HG02884 (cell line): ENCODE measurements around the gene MKRN2OS.

ENCODE experiments used
- ATAC-seq: cut with Tn5 transposase; IDR thresholded peaks from one replicate; pipeline ENCODE4 v1.9.1; 2021; ENCODE audit warnings: mild to moderate bottlenecking, moderate library complexity; ENCODE audit not compliant: unreplicated experiment

Gene MKRN2OS, protein sequence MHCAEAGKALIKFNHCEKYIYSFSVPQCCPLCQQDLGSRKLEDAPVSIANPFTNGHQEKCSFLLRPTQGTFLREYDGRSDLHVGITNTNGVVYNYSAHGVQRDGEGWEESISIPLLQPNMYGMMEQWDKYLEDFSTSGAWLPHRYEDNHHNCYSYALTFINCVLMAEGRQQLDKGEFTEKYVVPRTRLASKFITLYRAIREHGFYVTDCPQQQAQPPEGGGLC

DNA sequence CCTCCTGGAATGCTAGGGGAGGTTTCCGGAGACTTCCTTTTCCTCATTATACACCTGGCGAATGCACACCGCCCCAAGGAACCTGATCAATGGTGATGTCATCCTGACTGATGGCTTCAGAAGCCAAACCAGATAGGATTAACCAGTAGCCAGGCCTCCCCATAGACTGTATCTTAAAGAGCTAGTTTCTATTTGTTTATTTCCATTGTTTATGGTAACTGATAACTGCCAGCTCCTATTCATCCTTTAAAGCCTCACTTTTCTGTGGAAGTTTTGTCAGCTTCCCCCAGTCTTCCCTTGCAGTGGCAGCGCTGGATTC is at the start of gene MKRN2OS:
Gene MKRN2OS (minus strand): TSS at position 27 of the 319 bp plus-strand sequence. CDS start 35 bp downstream, outside the sequence.
- no peak for ATAC-seq

DNA sequence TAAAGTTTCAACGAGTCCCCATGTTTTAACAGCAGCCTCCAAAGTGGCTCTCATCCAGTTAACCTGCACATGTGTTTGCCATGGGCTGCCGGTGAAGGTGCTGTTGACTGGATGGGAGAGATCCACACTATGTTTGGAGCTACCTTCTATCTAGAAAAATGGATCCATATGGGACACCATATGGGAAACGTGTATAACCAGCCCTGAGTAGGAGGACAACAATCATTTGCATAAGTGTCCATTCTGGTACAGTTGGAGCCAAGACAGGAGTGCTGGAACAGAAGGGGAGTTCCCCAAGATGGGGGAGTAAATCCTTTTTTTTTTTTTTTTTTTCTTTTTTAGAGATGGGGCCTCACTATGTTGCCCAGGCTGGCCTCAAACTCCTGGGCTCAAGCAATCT is 48.2 kb upstream of the MKRN2OS start:
- ATAC-seq = no peak

DNA sequence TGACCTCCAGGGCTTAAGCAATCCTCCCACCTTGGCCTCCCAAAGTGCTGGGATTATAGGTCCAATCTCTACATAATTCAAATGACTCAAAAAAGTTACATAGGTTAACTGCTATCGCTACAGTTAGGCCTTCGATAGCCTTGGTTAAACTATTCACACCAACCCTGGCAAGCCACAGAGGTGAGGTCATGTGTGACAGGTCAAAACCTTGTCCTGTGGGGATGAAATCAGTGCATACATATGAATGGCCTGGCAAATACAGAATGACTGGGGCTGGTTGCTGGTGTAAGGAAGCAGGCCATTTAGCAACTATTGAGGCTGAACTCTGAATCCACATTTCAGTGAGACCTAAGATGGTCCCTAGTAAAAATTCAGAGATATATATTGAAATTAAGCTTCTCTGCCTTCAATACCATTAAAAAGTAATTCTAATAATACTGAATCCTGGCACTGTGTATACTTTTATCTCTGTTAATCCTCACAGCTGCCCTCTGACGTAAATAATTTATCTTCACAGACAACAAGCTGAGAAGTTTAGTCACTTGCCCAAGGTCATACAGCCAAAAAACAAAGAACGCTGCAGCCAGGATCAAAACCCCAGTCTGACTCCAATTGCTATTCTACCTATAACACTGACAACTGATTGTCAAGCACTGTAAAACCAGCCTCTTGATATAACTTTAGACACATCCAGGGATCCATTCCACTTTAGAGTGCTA is 46.9 kb upstream of the MKRN2OS start:
- no peak for ATAC-seq

DNA sequence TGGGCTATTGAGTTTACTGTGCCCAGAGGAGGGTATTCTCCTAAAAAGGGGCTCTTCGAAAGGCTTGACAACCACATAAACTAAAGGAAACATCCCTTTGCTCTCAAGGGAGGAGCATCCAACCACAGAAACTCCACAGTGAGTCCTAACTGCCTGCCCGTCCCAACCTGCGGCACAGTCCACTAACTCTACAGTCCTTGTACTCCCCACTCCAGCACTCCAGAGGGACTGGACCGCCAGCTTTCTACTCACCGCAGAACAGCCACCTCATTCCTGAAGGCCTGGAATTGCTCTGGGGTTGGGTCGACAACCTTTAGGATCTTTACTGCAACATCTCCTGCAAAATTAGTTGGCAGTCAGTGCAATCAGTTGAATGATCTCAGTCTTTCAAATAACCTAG is 46.2 kb upstream of the MKRN2OS start:
- ATAC-seq = no peak

DNA sequence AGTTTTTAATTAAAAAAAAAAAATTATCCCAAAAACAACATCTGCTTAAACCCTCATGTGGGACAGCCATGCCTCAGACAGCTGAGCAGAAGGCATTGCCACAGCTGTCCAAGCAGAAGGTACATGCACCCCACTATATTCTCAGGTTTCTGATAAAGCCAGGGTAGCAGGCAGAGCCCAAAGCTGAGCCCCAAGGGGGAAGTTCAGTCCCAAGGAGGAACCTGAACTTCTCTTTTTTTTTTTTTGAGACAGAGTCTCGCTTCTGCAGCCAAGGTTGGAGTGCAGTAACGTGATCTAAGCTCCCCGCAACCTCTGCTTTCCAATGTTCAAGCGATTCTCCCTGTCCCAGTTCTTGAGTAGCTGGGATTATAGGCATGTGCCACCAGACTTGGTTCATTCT is 44.8 kb upstream of the MKRN2OS start:
- no peak for ATAC-seq

DNA sequence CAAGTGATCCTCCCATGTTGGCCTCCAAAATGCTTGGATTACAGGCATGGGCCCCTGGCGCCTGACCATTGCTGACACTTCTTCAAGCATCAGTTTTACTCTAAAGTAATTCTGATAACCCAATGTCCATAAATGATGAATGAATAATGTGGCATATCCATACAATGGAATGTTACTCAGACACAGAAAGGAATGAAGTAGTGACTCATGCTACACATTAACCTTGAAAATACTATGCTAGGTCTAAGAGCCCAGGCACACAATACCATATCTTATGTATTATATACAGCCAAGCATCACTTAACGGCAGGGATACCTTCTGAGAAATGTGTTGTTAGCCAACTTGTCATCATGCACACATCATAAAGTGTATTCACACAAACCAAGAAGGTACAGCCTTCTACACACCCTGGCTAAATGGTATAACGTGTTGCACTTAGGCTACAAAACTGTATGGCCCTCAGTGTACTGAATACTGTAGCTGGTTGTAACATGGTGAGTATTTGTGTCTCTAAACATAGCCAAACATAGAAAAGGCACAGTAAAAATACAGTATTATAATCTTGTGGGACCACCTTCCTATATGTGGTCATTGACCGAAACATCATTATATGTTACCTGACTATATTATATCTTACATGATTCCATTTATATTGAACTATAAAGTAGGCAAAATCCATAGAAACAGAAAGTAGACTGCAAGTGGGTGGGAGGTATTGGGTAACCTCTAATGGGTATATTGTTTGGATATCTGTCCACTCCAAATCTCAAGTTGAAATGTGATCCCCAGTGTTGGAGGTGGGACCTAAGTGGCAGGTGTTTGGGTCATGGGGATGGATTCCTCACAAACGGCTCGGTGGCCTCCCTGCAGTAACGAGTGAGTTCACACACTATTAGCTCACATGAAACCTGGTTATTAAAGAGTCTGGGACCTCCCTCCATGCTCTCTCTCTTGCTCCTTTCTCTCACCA is 43.0 kb upstream of the MKRN2OS start:
- no peak for ATAC-seq

DNA sequence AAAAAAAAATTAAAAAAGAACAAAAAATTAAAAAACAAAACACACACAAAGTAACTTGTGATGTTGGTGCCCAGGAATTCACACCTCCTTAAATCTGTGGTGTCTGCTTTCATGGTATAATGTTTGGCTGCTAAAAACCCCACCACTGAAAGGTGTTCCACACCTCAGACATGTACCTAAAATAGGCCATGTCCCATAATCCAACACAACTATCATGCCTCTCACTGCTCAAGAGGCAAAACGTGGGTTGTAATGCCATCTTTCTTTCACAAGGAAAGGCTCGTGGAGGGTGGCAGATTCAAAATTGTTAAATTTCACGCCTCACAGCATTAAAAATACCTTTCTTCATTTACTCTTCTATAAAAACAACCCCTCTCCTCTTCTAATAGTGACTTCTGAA is 41.1 kb upstream of the MKRN2OS start:
- no peak for ATAC-seq

DNA sequence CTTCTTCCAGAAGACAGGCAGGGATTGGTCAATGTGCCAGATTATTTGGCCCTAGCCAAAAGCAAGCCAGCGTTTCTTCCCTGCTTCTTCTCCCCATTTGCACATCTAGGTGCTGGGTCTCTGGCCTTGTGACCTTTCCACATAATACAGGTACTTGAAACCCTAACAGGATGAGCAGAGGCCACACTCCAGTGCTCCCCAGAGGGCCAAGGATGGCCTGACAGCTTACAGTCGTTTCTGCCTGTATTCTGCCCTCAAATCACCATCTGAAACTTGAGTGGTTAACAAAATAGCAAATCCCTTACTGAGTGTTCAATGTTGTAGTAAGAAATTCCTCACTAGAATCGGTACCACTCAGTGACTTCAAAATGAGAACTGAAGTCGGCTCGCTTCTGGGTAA is 40.7 kb upstream of the MKRN2OS start:
- no peak for ATAC-seq

DNA sequence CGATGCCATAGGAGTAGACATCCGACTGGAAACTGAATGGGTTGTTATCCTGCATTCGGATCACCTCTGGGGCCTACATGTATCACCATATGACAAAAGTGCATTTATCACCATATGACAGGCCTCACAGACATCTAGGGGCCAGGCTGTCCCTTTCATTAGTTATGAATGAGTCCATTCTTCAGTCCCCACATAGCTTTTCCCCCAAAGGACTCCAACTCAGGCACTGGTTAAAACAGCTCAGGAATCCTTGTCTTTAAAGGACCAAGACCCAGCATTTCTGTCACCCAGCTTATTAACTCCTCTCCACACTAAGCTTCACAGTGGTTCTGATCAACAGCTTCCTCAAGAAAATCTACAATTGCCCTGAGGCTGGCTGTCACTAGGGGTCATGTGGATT is 39.9 kb upstream of the MKRN2OS start:
- ATAC-seq = no peak

DNA sequence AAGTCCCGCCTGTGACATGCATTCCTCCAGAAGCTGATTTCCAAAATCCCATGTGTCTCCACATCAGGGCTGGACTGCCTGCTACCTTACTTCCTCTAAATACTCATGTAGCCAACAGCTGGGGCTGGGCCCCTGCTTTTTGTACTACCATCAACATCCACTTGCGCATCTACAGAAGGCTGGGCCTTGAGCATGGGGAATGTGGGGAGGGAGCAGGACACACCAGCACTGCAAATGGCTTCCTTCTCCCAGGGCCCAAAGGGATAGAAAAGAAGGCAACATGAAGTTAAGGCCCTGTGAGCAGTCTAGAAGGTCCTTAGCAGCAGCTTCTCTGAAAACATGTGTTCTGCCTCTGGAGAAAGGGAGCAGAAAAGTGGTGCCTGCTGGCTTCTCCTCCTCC is 38.8 kb upstream of the MKRN2OS start:
- ATAC-seq = no peak

DNA sequence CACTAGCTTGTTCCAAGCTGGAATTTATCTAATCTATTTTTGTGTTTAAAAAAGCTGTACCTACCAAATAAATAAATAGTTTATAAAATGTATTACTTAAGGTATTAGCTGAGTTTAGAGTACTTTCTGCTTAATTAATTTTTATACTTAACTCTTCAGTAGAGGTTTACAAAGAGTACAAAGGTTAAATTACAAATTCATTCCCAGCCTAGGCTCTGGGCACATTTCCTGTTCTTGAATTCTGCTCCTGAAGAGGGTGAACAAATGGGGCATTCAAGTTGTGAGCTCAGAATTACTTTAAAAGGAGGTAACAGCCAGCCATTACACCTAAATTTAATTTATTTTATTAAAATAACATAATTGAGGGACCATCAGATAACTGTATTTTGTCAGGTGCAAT is 38.0 kb upstream of the MKRN2OS start:
- no peak for ATAC-seq

DNA sequence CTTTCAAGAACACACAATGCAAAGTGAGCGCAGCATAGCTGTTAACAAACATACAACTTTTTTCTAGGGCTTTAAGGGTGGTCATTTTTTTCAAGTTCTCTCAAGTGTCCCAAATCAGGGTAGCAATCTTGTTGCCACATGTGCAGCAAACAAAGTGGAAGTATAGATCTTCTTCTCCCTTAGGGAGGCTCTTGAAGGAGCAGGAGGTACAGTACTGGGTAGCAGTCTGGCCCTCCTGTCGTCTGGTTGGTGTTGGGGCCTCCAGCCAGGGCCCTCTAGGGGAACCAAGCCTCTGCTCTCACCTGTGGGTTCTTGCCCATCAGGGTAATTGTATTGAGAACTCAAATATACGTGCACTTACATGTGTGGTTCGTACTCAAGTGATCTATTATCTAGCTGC is 37.4 kb upstream of the MKRN2OS start:
- ATAC-seq = no peak

DNA sequence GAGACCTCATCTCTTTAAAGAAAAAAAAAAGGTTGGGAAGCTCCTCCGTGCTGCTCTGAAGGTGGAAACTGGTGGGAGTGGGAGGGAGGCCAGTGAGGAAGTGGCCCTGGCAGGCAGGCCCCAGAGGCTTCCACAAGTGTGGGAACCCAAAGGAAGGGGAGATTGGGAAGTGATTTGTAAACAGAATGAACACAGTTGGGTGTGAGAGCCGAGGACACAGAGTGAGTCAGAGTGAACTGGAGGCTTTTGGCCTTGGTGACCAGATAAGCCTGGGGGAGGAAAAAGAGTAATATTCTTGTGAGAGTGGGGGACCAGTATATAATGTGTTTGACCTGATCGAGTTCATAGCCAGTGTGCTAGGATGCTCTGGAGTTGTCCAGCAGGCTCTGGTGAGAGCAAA is 34.6 kb upstream of the MKRN2OS start:
- ATAC-seq = no peak

DNA sequence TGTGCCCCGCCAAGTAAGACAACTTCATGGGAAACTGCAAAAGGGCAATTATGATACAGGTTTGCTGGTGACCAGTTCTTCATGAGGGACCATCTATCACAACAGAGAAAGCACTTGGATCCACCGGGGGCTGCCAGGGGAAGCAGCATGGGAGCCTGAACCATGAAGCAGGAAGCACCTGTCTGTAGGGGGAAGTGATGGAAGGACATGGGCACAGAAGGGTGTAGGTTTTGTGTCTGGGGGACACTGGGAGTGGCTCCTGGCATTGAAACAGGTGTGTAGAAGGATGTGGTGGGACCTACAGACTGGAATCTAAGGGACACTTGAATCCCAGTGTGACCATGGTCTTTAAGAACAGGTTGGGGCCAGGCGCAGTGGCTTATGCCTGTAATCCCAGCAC is 34.2 kb upstream of the MKRN2OS start:
- no peak for ATAC-seq

DNA sequence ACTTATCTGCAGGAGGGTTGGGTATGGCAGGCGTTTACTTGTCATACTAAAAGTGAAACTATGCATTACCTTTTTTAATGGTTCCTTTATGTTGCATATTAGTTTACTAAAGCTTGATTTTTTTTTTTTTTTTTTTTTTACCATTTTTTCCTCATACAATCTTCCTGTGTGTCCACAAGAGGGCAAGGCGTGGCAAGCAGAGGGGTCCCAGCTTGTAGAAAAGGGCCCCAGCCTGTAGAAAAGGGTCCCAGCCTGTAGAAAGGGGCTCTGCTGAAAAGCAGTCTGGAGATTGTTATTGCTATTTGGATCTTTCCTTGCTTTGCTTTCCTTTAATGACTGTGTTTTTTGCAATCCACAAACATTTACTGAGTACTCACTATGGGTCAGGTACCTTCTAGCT is 33.4 kb upstream of the MKRN2OS start:
- ATAC-seq = no peak

DNA sequence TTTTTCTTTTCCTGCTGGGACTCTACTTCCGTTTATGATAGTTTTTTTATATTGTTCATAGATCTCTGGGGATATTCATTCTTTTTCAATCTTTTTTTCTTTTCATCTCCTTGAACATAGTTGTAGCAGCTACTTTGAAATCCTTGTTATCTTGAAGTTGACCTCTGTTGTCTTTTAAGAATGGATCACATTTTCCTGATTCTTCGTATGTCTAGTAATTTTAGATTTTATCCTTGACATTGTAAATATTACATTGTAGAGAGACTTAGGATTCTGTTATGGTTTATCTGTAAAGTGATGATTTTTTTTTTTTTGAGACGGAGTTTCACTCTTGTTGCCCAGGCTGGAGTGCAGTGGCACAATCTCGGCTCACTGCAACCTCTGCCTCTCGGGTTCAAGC is 32.1 kb upstream of the MKRN2OS start:
- ATAC-seq = no peak

DNA sequence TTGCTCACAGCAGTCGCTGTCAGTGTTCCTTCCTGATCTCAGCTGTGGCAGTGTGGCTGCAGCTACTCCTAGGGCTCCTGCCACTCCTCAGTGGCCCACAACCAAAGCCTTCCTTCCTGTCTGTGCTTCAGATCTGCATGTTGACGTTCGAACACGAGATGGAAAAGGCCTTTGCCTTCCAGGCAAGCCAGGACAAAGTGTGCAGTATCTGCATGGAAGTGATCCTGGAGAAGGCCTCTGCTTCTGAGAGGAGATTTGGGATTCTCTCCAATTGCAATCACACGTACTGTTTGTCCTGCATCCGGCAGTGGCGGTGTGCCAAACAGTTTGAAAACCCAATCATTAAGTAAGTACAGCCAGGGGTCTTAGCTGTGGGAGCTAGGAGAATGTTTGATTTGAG is 29.4 kb upstream of the MKRN2OS start:
- ATAC-seq = no peak

DNA sequence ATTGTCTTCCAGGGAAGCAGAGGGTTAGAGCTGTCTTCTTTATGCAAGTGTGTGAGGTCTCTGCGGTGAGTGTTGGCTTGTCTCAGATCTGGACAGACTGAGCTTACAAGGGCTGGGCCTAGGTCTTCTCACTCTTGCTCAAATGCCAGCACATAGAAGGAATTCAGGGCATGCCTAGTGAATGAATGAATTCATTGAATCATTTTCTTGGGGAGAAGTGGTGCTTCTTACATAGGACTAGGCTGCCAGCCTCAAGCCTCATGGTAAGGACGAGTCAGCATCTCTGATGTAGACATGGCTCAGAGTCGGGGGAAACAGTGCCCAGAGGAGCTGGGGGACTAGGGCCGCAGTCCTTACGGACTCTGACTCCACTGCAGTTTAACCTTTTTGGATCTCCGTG is 28.8 kb upstream of the MKRN2OS start:
- ATAC-seq = no peak

DNA sequence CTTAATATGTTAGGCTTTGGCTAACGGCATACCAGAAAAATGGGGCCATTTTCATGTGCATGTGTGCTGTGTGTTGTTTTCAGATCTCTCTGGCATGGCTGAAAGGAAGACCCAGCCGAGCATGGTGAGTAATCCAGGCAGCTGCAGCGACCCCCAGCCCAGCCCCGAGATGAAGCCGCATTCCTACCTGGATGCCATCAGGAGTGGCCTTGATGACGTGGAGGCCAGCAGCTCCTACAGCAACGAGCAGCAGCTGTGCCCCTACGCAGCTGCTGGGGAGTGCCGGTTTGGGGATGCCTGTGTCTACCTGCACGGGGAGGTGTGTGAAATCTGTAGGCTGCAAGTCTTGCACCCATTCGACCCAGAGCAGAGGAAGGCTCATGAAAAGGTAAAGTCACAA is 26.7 kb upstream of the MKRN2OS start:
- ATAC-seq = no peak

DNA sequence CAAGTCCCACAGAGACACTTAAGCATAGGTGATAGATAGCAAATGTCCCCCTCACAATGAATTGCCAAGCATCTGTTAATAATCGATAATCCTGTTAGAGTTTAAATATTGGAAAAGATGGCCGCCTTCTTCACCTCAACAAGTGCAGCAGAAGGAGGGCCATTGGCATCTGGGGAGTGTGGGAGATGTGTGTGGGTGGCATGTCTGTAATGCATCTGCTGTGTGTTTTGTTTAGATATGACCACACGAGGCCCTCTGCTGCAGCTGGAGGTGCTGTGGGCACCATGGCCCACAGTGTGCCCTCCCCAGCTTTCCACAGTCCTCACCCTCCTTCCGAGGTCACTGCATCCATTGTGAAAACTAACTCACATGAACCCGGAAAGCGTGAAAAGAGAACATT is 24.5 kb upstream of the MKRN2OS start:
- no peak for ATAC-seq

DNA sequence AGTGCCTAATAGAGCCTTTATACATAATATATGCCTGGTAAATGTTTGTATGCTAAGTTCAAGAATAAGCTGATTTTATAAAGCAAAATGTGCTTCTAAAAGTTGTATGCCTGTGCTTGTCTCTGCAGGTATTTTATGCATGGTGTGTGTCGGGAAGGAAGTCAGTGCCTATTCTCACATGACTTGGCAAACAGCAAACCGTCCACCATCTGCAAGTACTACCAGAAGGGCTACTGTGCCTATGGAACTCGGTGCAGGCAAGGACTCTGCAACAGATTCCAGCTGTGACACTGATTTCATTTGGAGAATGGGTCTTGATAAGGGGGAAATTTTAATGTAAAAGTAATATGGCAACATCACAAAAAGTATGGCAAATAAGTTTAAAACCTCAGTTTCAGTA is 23.4 kb upstream of the MKRN2OS start:
- ATAC-seq = no peak

DNA sequence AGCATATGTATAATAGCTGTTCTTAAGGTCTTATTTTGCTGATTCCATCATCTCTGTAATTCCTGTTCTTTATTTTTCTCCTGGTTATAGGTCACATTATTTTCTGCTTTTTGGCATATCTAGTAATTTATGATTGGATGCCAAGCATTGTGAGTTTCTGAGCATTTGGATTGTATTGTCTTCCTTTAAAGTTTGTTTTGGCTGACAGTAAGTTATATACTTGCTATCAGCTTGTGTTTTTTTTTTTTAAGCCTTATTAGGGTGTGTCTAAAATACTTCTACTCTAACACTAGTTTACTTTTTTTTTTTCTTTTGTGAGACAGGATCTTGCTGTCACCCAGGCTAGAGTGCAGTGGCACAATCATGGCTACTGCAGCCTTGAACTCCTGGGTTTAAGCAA is 21.7 kb upstream of the MKRN2OS start:
- ATAC-seq = no peak
